ENCODE results near the gene PDGFC.
"Not testable (repeated sequence)": the region's sequence is repeated elsewhere in the genome, so short reads cannot be mapped to it uniquely, and the experiment has no call there.

PDGFC gene

GRCh38 chr4:156949373-156949814, 22.2 kb downstream of the PDGFC start:
- peak; percentile 85 for DNase-seq

- no peak for DNase-seq
Measured at GRCh38 chr4:156948738-156949137, 22.9 kb downstream of the PDGFC start.

GRCh38 chr4:156948133-156948532, 23.5 kb downstream of the PDGFC start:
- DNase-seq, result no peak

- peak; percentile 99 for DNase-seq
Measured at GRCh38 chr4:156946516-156947424, 24.8 kb downstream of the PDGFC start.

- peak; percentile 54 for DNase-seq
Measured at GRCh38 chr4:156945532-156945931, 26.1 kb downstream of the PDGFC start.

- DNase-seq, result no peak
Measured at GRCh38 chr4:156942991-156943390, 28.6 kb downstream of the PDGFC start.

- DNase-seq, result peak; percentile 95
Measured at GRCh38 chr4:156941940-156942548, 29.6 kb downstream of the PDGFC start.

GRCh38 chr4:156939801-156940200, 31.8 kb downstream of the PDGFC start:
- DNase-seq, result no peak

GRCh38 chr4:156939139-156939538, 32.5 kb downstream of the PDGFC start:
- DNase-seq, result peak; percentile 35

- DNase-seq, result no peak
Measured at GRCh38 chr4:156934259-156934635, 37.4 kb downstream of the PDGFC start.

- peak; percentile 93 for DNase-seq
Measured at GRCh38 chr4:156933633-156934258, 37.9 kb downstream of the PDGFC start.

GRCh38 chr4:156932360-156932759, 39.2 kb downstream of the PDGFC start:
- DNase-seq, result not testable (repeated sequence)

GRCh38 chr4:156931267-156931666, 40.3 kb downstream of the PDGFC start:
- DNase-seq, result peak; percentile 79

- no peak for DNase-seq
Measured at GRCh38 chr4:156929386-156930105, 42.1 kb downstream of the PDGFC start.

- no peak for DNase-seq
Measured at GRCh38 chr4:156924774-156925315, 46.8 kb downstream of the PDGFC start.

GRCh38 chr4:156923525-156923924, 48.1 kb downstream of the PDGFC start:
- DNase-seq, result no peak

- DNase-seq, result no peak
Measured at GRCh38 chr4:156915221-156915620, 56.4 kb downstream of the PDGFC start.

- no peak for DNase-seq
Measured at GRCh38 chr4:156913234-156913633, 58.4 kb downstream of the PDGFC start.

- DNase-seq, result no peak
Measured at GRCh38 chr4:156909010-156909409, 62.6 kb downstream of the PDGFC start.

- no peak for DNase-seq
Measured at GRCh38 chr4:156906325-156906724, 65.3 kb downstream of the PDGFC start.

GRCh38 chr4:156901871-156902270, 69.7 kb downstream of the PDGFC start:
- DNase-seq, result peak; percentile 50

- no peak for DNase-seq
Measured at GRCh38 chr4:156898373-156899117, 73.1 kb downstream of the PDGFC start.
